IPS-18c (cell line): Measurements from ENCODE around the gene BCL2L13.
"Not testable (repeated sequence)": the region's sequence is repeated elsewhere in the genome, so short reads cannot be mapped to it uniquely, and the experiment has no call there.

ENCODE experiments used
- H3K4me3 ChIP-seq: 2 replicates; pipeline ENCODE4 v1.7.0; 2013; ENCODE audit warnings: low read depth, mild to moderate bottlenecking, low read length, moderate library complexity; ENCODE audit not compliant: insufficient read depth
- H3K9me3 ChIP-seq: one replicate; pipeline ENCODE4 v1.6.1; 2013; ENCODE audit warnings: mild to moderate bottlenecking, low read length, moderate library complexity; ENCODE audit not compliant: control insufficient read depth, insufficient read depth

BCL2L13 gene

DNA sequence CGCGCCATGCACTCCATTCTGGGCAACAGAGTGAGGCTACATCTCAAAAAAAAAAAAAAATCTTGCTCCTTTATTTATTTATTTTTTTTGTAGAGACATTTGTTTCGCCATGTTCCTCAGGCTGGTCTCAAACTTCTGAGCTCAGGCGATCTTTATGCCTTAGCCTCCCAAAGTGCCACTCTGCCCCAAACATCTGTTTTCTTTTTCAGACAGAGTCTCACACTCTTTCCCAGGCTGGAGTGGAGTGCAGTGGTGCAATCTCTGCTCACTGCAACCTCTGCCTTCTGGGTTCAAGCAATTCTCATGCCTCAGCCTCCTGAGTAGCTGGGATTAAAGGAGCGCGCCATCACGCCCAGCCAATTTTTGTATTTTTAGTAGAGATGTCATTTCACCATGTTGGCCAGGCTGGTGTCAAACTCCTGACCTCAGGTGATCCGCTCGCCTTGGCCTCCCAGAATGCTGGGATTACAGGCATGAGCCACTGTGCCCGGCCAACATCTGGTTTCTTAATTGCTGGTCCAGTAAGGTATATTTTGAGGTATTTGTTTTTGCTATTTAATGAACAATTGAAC, 33.0 kb downstream of the BCL2L13 start:
- not testable (repeated sequence) for H3K9me3 ChIP-seq

DNA sequence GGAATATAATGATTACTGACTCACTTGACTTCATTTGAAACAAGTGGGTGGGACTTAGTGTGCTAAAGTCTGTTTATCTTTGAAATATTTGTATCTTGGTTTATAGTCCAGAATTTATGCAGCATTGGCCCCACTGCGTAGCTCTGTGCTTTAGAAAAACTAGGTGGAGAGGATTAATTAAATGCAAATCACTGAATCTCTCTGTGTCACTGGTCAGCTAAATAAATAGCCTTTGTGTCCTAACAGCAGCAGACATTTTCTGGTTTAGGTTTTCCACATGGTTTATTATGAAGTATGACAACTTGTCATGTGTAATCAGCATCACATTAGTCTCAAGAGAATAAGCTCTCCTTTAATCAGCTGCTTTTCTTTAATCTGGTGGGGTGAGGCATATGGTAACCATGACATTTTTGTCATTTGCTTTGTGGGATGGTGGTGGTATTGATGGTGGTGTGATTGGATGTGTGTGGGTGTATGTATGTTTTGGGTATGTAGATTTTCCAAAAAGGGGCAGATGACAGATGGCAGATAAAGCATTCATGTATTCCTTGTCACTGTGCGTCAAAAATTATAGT, 33.9 kb downstream of the BCL2L13 start:
- H3K9me3 ChIP-seq, result no peaks in the 10 kb centered on the region

More for the DNA sequence above, 33.0 kb downstream of the BCL2L13 start:
- not testable (repeated sequence) for H3K4me3 ChIP-seq

DNA sequence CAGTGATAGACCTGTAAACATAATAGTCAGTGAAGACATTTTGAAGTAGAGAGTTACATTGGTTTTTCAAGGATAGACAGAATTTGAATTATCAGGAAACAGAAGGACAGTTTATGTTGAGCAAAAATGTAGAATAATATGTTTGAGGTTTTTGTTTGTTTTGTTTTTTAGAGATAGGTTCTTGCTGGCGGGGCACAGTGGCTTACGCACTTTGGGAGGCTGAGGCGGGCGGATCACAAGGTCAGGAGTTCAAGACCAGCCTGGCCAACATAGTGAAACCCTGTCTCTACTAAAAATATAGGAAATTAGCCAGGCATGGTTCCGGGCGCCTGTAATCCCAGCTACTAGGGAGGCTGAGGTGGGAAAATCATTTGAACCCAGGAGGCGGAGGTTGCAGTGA, 35.6 kb downstream of the BCL2L13 start:
- Histone ChIP-seq H3K4me3 (no peak overlapping the region), H3K9me3 (no peaks in the 10 kb centered on the region)

More for the DNA sequence above, 33.9 kb downstream of the BCL2L13 start:
- H3K4me3 ChIP-seq, result no peak overlapping the region

DNA sequence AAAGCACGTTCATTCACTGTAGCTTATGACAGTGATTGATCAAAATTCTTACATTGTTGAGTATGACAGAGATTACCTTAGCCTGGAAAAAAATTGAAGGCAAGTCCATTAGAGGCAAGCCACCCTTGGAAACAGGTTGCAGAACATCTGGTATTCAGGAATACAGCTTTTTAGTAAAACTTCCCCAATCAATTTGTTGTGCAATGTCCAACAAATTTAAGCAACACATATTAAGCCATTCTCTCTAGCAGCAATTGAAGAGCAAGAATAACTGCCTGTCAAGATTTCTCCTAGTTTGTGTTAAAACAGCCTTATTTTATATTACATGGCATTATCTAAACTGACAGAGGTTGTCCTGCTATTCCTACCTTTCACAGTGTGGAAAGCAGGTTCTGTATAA, 37.0 kb downstream of the BCL2L13 start:
- Histone ChIP-seq H3K9me3 (no peaks in the 10 kb centered on the region), H3K4me3 (no peak overlapping the region)

DNA sequence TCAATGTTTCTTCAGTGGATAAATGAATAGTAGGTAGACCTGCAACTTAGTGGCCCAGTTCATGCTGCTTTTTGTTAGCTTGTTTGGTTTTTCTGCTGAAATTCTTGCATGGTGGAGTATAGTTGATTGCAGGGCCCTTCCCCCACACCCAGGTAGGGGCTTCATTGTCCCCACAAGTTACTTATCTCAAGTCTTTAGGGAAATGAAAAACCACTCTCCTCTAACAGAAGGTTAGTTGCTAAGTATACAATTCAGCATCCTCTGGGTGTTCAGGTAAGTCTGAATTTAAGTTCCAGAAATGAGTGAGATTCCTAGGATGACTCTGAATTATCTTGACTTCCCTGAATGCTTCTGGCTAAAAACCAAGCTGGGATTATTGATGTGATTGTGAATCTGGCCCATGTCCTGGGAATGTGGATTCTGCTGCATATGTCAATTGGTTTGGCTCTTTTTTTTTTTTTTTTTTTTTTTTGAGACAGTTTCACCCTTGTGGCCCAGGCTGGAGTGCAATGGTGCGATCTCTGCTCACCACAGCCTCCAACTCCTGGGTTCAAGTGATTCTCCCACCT, 40.3 kb downstream of the BCL2L13 start:
- Histone ChIP-seq H3K4me3 (no peak overlapping the region), H3K9me3 (no peaks in the 10 kb centered on the region)

DNA sequence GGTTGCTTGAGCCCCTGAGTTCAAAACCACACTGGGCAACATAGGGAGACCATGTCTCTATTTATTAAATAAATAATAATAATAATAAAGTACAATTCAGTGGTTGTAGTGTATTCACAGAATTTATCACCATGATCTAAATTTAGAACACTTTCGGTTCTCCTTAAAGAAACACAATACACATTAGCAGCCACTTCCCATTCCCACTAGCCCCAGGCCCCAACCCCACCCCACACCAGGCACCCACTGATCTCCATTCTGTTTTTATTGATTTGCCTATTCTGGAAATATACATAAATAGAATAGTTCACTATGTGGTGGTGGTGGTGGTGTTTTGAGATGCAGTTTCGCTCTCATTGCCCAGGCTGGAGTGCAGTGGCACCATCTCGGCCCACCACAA, 45.7 kb downstream of the BCL2L13 start:
- Histone ChIP-seq H3K9me3 (no peaks in the 10 kb centered on the region), H3K4me3 (no peak overlapping the region)

DNA sequence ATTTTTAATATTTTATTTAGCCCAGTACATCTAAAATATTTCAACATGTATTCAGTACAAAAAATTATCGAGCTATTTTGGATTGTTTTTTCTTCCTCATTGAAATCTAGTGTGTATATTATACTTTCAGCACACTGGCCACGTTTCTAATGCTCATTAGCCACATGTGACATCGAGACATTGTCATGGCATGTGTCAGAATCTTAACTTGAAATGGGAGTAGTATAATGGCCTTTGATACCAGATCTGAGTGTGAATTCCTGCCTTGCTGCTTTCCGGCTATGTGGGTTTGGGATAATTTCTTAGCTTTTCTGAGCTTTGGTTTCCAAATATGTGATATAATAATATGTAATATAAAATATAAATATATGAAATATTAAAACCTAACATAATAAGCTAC, 54.3 kb downstream of the BCL2L13 start:
- Histone ChIP-seq H3K4me3 (no peak overlapping the region), H3K9me3 (no peaks in the 10 kb centered on the region)

DNA sequence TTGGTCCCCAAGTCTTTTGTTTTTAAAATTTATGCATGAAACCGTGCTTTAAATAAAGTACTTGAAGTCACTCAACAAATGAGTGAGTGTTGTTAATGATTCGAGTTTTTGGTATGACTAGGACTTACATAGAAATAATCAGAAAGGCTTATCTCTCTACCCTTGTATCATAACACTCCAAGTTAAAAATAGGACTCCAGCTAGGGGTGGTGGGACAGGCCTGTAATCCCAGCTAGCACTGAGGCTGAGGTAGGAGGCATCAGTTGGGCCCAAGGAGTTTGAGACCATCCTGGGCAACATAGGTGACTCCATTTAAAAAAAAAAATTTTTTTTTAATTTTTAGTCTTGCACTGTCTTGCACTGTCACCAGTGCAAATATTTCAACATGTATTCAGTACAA, 55.6 kb downstream of the BCL2L13 start:
- no peaks in the 10 kb centered on the region for H3K9me3 ChIP-seq
- H3K4me3 ChIP-seq, result no peak overlapping the region

DNA sequence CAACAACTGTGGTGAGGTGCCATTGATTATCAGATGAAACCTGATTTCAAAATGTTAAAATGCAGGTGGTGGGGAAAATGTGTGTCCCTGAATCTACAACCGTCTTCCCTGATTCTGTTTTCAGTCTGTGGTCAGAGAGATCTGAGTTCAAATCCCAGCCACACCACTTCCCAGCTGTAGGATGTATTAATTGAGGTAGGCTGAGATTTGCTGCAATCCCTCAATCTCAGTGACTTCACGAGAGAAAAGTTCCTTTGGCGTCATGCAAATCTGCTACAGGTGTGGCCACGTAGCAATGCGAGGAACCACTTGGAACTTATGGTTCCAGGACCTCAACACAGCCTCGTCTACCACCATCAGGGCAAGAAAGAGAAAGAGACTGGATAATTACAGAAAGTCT, 56.2 kb downstream of the BCL2L13 start:
- Histone ChIP-seq H3K4me3 (no peak overlapping the region), H3K9me3 (no peaks in the 10 kb centered on the region)

DNA sequence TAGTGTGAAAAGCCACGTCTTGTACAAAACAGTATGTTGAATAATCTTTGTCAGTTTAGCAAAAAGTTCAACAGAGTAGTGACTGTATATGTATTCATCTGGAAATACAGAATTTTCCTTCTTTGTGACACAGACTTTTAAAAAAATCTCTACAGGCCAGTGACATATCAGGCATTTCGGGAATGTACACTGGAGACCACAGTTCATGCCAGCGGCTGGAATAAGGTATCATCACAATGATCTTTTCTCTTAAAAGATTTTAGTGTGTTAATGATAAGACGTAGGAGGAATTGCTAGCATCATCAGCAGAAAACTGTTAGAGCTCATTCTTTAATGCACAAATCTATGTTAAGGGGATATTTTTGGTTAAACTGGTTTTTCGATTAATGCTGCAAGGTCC, 57.4 kb downstream of the BCL2L13 start:
- H3K9me3 ChIP-seq, result no peaks in the 10 kb centered on the region
- H3K4me3 ChIP-seq, result no peak overlapping the region

DNA sequence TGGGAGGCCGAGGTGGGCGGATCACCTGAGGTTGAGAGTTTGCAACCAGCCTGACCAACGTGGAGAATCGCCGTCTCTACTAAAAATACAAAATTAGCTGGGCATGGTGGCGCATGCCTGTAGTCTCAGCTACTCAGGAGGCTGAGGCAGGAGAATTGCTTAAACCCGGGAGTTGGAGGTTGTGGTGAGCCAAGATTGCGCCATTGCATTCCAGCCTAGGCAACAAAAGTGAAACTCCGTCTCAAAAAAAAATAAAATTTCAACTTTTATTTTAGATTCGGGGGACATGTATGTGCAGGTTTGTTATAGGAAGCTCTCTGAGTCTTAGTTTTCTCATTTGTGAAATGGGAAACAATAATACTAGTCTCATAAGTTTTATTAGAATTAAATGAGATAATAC, 58.6 kb downstream of the BCL2L13 start:
- H3K9me3 ChIP-seq, H3K4me3 ChIP-seq: not testable (repeated sequence)

DNA sequence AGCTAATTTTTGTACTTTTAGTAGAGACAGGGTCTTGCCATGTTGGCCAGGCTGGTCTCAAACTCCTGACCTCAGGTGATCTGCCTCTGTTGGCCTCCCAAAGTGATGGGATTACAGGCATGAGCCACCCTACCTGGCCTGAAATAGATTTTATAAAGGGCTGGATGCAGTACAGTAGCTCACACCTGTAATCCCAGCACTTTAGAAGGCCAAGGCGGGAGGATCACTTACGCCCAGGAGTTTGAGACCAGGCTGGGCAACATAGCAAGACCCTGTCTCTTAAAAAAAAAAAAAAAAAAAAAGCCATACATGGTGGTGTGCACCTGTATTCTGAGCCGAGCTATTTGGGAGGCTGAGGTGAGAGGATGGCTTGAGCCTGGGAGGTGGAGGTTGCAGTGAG, 59.7 kb downstream of the BCL2L13 start:
- H3K9me3 ChIP-seq, H3K4me3 ChIP-seq: not testable (repeated sequence)

DNA sequence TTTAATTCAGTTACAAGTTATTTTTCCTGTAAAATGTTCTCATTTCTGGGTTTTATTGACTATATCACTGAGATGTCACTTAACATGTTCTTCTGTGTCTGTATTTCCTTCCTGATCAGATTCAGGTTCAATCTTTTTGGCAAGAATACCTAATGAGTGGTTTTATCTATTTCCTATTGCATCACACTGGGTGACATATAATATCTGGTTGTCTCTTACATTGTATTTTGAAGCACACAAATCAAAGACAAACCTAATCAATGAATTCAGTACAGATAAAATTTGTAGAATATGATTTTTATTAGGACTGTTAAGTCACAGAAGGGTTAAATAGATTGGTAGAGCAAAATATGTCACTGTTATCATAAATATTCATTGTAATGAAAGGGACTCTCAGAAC, 60.4 kb downstream of the BCL2L13 start:
- Histone ChIP-seq H3K9me3 (no peaks in the 10 kb centered on the region), H3K4me3 (no peak overlapping the region)

DNA sequence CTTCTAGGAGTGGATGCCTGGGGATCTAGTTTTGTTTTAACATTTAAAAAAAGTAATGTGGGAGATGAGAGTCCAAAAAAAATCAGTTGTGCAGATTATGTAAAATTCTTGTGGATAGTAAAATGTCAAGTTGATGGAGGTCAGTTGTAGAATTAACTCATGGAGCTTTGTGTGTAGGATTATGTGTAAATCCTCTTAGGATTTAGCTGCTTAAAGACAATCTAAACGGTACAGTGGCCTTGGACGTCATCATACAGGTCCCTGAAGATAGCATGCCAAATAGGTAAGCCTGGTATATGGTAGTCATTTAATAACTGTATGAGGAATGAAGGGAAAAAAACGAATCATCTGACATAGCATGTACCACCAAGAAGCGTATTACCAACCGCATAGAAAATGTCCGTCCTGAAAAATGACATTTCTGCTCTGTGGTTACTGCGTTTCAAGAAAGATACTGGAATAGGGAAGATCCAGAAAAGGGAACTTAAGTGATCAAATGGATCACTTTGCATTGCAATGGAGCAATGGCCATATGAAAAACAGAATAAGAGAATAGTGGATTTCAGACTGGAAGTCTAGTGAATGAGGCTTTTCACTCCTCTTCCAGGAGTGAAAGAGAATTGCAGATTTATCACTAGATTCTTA, 61.3 kb downstream of the BCL2L13 start:
- no peak overlapping the region for H3K4me3 ChIP-seq
- no peaks in the 10 kb centered on the region for H3K9me3 ChIP-seq

DNA sequence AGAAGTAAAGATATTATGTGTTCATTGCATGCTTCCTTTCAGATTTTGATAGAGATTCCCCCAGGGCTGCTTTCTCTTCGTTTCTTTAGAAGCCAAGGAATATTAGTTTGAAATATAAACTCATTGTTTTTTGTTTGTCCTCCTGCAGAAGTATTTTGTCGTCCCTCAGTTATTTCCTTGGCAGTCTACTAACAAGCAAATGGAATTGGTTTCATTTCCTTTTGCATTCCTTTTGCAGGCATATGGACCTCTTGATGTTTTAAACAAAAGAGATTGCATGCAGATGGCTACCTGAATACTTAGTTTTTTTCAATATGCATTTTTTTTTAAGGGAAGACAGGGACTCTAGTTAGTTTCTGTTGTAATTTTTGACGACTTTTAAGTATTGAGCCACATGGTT, 62.2 kb downstream of the BCL2L13 start:
- H3K9me3 ChIP-seq, result peaks cover 2% of the 10 kb centered on the region
- no peak overlapping the region for H3K4me3 ChIP-seq

DNA sequence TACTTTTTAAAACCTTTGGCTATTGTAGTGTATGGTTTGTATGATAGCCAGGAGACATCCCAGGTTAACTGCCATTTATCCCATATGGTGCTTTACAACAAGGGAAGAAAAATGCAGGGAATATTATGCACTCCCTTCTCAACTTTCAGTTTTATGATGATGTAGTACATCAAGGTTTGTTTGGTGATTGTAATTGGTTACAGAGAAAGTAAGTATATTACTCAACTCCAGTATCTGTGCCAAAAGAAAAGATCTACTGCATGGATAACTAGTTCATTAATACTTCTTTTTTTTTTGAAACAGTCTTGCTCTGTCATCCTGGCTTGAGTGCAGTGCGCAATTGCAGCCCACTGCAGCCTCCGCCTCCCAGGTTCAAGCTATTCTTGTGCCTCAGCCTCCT, 65.3 kb downstream of the BCL2L13 start:
- peaks cover 2% of the 10 kb centered on the region for H3K9me3 ChIP-seq
- no peak overlapping the region for H3K4me3 ChIP-seq

DNA sequence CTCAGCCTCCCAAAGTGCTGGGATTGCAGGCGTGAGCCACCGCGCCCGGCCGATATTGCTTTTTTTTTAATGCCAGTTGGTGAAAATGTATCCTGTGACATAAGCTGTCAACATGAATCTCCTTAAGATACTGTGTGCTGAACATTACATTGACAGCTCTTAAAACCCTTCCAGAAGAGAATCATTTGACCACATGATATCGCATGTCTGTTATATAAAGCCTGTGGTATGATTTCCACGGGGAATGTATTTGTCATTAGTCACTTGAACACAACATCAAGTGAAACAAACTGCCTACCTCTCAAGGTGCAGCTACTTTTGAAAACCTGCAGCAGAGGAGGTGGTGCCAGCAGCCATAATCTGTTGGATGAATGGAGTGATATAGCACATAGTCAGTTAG, 67.0 kb downstream of the BCL2L13 start:
- Histone ChIP-seq H3K4me3 (no peak overlapping the region), H3K9me3 (peaks cover 4% of the 10 kb centered on the region)
